HG03280 (cell line): ENCODE results near the gene ZNF22.

Experiments
- ATAC-seq: cut with Tn5 transposase; IDR thresholded peaks from one replicate; pipeline ENCODE4 v1.9.1; 2021; ENCODE audit warnings: mild to moderate bottlenecking, moderate library complexity; ENCODE audit not compliant: unreplicated experiment

The ZNF22 gene

DNA sequence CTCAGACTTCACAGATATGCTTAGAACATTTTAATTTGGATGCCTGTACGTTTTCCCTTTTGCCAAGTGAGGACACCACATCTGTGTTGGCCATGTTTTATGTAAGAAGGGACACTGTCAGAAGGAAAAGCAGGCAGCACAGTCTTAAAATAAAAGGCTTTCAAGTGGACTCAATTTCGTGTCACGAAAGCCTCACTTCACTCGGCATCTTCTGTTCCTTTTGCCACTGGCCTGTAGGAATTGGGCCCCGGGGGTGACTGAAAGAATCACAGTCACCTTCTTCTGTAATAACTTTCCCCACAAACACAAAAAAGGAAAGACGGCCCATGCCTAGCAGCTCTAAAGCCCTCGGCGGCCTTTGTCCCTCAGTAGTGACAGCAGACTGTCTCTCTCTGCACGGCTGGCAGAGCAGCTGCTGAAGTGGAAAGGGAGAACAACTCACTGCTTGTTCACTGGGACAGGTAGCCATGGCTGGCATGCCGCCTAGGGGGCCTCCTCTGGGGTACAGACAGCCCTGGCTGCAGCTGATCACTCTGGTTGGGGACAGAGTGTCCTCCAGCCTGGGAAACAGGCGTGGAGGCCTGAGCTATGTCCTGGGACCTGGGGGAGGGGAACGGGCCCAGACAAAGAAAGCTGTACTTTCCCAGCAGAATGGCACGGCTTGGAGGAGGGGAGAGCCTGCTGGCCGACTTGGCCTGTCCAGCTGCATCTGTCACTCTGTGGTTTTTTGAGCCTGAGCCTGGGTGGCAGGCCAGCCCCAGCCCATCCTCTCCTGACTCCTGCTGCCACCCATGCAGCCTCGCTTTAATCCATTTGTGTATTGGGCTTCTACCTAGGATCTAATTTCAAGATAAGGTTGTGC lies 36.7 kb upstream of the ZNF22 start:
- ATAC-seq: no peak

- ATAC-seq: no peak
These were observed 35.6 kb upstream of the ZNF22 start for GRCh38 chr10:44965104-44965503.

- no peak for ATAC-seq
These were observed 35.0 kb upstream of the ZNF22 start for GRCh38 chr10:44965651-44966097.

GRCh38 chr10:44966129-44966815 lies 34.5 kb upstream of the ZNF22 start:
- no peak for ATAC-seq

GRCh38 chr10:44966816-44967509 lies 33.8 kb upstream of the ZNF22 start:
- no peak for ATAC-seq

DNA sequence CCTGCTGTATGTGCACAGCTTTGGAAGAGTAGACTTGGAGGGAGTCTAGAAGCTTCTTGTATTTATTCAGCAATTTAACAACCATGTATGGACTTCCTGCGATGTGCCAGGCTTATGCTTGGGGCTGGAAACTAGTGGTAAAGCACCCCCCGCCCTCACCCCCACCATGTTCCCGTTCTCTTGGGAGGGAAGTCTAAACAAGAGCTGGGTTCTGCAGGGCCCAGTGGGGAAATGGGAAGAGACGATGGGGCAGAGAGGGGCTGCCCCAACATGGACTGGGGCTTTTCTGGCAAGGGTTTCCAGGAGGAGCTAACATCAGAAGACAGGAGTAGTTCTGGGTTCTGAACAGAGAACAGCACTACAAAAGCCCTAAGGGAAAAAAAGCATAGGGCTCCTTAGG lies 33.1 kb upstream of the ZNF22 start:
- ATAC-seq: no peak

- ATAC-seq: no peak
These were observed 32.6 kb upstream of the ZNF22 start for GRCh38 chr10:44968091-44968490.

DNA sequence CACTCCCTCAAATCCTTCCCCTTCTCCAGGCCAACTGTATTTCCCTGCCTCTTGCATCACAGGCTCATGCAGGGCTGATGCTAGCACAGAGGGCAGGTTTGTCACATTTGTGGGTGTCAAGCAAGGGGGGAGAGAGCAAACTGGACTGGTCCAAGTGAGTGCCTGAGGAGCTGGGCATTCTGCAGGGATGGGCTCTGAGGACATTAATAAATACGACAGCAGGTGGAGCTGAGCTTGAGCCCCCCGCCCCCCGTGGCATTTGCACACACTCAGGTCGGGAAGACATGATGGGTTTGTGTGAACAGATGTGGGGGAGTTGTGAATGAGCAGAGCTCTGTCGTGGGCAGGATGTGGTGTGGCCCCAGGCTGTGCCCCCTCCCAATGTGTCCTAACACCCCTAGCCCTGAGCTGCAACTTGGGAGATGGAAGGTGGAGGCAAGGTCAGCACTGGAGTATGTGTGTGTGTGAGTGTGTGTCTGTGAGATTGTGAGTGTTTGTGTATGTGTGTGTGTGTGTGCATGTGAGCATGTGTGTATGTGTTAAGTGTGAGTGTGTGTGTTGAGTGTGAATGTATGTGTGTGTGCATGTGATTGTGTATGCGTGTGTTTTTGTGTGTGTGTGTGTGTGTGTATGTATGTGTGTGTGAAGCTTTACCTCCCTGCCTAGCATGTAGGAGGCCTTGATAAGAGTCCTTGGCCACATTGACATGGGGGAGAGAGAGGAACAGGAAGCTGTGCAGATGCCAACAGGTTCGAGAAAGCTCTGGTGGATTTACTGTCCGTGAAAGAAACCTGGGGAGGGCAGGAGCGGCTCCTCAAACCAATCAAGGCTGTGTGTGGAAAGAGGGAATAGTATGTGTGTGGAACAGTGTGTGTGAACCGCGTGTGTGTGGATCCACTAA lies 32.0 kb upstream of the ZNF22 start:
- ATAC-seq: no peak

DNA sequence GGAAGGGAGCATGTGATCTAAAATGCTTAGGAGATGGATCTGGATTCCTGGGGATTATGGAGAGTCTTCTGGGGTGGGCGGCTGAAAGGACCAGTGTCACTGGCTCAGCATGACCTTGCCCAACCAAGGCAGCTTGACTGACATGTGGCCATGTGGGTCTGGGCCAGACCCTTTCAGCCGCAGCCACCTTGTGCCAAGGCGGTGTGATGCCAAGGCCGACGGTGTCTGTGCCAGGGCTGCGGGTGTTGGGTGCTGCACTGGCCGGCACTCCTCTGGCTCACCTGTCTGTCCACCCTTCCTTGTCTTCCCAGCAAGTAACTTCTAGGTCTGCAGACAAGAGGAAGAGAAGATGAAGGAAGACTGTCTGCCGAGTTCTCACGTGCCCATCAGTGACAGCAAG lies 30.9 kb upstream of the ZNF22 start:
- no peak for ATAC-seq

DNA sequence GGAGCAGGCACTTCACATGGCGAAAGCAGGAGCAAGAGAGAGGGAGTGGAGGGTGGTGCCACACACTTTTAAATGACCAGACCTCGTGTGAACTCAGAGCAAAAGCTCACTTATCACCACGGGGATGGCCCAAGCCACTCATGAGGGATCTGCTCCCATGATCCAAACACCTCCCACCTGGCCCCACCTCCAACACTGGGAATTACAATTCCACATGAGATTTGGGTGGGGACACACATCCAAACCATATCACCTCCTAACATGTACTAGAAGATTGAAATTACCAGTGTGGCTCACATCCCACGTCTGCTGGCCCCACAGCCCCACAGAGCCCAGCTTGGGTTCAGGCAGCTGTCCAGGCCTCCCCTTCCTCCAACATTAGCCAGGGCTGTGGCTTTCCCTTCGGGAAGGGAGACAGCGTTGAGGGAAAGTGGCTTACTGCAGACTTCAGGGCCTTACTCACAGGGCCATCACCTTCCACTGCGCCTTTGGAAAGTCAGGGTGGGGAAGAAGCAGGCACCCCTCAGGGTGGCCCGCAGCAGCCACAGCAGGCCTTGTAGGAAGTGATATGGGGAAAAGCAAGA lies 29.8 kb upstream of the ZNF22 start:
- ATAC-seq: no peak

GRCh38 chr10:44971434-44971833 lies 29.3 kb upstream of the ZNF22 start:
- ATAC-seq: no peak

DNA sequence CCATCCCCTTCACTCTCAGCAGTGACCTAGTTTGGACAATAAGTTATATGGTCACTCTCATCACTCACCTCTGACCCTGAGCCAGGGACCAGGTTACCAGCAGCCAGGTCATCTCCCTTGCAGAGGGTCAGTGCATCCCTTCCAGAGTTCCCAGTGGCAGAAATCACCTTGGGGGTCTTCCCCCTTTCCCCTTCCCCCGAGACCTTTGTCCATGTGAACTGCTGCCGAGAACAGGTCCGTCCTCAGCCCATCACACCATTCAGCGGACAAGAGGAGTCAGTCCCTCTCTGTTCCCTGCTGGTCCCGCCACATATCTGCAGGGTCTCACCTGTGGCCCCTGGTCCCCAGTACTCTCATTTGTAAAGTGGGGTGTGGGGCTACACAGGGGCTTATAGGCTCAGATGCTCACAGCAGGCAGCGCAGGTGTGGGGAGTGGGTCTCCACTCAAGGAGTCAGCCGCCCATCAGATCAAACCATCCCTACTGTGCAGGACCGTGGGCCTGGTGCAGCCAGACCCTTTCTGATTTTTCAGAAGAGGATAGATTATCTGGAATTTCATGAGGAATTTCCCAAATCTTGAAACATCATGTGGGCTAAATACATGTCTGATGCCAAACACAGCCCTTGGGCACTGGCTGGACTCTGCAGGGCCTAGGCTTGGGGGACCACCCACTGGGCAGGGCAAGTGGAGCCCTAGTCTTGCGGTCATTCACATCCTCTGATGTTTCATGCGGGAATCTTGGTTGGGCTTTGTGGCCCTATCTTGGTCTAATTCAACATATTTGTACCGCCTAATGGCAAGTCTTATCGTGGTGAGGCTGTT lies 28.6 kb upstream of the ZNF22 start:
- ATAC-seq: no peak

GRCh38 chr10:44972874-44973306 lies 27.8 kb upstream of the ZNF22 start:
- ATAC-seq: no peak

GRCh38 chr10:44973323-44974081 lies 27.2 kb upstream of the ZNF22 start:
- no peak for ATAC-seq

- ATAC-seq: peak; percentile 4
These were observed 26.6 kb upstream of the ZNF22 start for GRCh38 chr10:44974082-44974627.

GRCh38 chr10:44974628-44975430 lies 25.9 kb upstream of the ZNF22 start:
- peak; percentile 86 for ATAC-seq
